SW480 (cell line): Measurements from ENCODE around the gene SMARCB1.
A peak's percentile ranks its signal among the peaks of the same experiment; 100 is the strongest.

Source experiments
- DNase-seq: peaks from one replicate; pipeline ENCODE4 v3.0.0-alpha.2; 2016; ENCODE audit warnings: low spot score

Gene SMARCB1

DNA sequence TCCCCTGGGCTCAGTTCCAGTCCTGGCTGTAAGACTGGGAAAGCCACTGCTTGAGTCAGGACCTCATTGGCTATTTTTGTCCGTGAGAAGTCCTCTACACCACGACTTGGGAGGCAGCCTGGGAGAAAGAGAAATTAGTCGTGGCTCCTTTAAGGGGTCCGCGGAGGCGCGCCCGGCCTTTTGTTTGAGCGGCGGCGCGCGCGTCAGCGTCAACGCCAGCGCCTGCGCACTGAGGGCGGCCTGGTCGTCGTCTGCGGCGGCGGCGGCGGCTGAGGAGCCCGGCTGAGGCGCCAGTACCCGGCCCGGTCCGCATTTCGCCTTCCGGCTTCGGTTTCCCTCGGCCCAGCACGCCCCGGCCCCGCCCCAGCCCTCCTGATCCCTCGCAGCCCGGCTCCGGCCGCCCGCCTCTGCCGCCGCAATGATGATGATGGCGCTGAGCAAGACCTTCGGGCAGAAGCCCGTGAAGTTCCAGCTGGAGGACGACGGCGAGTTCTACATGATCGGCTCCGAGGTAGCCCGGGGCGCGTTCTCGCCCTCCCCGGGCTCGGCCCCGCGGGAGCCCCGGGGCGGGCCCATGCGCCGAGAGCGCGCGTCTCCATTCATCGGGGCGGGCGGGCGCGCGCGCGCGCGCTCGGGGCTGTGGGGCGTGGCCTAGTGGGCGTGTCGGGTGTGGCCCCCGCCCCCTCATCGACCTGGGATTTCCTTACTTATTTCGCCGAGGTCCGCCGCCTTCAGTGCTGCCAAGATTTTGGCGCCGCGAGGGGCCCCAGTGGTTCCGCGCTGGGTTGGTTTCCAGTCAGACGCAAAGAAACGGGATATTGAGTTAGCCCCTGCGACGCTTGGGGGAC lies at the start of gene SMARCB1:
Gene SMARCB1 (plus strand): TSS at position 215 of the 848 bp plus-strand sequence. CDS start 204 bp downstream, at position 419.
- DNase-seq: peak; percentile 82

DNA sequence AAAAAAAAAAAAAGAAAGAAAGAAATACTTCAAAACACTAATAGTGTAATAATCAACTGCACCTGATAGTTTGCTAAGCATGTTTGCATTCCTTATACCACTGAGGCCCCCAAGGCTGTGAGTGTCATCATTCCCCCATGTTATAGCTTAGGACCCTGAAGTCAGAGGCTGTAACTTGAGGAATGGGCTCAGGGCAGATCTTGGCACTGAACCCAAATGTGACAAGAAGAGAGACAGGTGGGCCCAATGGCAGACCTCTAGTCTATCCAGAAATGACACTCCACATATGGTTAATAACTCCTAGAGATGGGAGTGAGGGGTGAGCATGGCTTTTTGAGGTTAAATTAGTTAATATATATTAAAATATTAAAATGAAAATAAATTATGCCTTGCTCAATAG lies 49.1 kb upstream of the SMARCB1 start:
- DNase-seq: no peak

DNA sequence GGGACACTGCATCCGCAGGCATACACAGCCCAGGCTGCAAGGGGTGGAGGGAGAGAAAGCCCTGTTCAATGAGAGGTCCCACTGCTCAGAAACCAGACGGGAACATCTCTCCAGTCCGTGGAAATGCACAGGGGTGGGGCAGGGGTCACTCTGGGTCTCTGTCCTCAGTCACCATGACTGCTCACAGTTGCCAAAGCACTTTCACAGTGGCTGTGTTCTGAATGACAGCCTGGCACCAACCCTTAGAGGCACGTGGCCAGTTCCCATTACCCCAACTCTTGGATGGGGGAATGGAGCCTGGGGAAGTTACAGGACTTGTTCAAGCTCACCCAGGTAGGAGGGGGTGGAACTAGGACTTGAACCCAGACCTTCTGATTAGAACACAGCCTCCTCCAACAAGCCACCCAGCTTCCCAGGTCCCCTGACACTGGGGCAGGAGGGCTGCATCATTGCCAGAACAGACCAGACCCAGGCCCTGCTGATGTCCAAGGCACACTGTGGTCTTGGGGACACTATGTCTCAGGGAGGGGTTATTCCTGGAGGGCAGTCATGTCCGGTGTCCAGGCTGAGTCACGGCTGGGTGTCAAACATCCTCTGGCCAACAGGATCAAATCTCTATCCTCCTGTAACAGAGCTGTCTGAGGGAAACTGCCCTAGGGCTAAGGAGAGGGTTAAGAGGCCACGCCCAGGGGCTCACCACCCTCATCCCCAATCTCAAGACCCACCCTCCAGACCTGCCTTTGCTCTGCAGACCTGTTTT lies 44.1 kb upstream of the SMARCB1 start:
- DNase-seq: no peak

DNA sequence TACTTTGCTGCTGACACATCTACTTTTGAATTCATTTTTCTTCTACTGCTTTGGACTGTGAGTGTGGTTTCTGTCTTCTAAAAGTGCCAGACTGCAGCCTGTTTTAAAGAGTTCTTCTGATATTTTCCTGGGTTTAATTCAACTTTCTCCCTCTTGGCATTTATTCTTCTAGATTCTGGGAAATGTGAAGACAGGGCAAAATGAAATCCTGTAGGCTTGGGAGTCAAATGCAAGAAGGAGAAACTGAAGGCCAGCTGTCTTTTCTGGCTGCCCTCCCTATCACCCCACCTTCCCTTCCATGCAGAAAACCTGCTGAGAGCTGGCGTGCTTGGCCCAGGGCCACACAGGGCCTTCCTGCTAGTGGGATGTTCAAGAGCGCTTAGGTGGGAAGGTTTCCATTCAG lies 43.5 kb upstream of the SMARCB1 start:
- DNase-seq: no peak

DNA sequence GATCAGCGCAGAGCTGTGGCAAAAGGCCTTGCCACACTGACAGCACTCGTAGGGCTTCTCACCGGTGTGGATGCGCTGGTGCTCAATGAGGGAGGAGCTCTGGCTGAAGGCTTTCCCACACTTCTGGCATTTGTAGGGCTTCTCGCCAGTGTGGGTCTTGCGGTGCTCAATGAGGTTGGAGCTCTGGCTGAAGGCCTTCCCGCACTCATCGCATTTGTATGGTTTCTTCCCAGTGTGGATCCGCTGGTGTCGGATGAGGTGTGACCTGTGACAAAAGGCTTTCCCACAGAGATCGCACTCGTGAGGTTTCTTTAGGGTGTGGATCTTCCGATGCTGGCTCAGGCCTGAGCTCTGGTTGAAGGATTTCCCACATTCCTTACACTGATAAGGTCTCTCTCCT lies 42.8 kb upstream of the SMARCB1 start:
- DNase-seq: no peak

DNA sequence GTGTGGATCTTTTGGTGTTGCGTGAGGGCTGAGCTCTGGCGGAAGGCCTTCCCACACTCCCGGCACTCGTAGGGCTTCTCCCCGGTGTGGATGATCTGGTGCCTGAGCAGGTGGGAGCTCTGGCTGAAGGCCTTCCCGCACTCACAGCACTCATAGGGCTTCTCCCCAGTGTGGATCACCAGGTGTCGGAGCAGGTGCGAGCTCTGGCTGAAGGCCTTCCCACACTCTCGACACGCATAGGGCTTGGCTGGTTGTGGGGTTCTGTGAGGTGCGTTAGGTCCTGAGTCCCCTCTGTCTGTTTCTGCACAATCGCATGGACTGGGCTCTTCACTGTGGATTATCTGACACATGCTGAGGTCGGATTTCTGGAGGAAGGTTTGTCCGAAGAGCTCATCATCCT lies 42.3 kb upstream of the SMARCB1 start:
- DNase-seq: no peak

DNA sequence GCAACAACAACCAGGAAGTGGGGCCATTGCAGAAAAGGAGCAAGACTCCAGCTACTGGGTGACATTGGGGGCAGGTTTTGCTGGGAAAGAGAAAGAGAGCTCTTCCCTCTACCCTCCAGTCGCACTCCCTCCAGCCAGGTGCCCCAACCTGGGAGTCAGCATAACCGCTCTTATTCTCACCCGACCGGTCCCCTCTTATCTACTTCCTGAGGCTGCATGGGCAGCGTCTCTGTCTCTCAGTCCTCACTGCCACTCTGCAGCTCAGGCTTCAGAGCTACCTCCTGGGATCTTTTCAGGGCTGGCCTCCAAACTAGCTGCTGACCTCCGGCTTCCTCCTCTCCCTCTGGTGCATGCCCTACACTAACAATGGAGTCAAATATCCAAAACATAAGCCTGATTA lies 41.0 kb upstream of the SMARCB1 start:
- DNase-seq: no peak

DNA sequence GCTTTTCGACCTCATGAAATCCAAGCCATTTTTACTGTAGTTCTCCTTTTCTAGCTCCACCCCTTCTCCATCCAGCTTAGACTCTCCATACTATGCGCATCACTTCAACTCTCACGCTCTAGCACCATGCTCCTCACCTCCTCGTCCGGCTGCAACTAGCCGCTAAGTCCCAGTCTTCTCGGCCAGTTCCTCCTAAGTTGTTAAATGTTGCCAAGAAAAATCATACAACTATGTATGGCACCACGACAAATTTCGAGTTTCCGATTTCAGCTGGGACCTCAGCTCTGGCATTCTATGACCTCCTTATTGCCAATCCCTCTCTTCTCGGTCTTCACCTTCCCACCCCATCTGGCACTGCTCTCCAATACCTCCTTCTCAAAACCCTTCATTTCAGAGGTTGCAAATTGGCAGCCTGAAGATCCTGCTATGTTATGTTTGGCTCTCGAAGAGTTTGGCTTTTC lies 36.9 kb upstream of the SMARCB1 start:
- DNase-seq: no peak

DNA sequence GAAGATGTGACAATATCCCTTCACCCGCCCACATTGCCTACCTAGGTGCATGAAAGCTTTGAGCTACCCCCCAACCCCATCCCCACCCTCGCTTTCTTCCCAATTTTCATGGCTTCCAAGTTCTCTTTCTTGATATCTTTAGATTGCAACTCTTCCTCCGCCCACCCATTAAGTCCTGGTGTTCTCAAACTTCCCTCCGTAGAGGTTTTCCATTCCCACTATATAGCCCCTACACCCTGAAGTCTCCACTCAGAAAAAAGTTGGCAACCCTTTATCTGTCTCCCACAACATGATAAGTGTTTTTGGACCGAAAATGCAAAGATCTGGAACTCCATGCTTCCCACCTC lies 36.4 kb upstream of the SMARCB1 start:
- no peak for DNase-seq

DNA sequence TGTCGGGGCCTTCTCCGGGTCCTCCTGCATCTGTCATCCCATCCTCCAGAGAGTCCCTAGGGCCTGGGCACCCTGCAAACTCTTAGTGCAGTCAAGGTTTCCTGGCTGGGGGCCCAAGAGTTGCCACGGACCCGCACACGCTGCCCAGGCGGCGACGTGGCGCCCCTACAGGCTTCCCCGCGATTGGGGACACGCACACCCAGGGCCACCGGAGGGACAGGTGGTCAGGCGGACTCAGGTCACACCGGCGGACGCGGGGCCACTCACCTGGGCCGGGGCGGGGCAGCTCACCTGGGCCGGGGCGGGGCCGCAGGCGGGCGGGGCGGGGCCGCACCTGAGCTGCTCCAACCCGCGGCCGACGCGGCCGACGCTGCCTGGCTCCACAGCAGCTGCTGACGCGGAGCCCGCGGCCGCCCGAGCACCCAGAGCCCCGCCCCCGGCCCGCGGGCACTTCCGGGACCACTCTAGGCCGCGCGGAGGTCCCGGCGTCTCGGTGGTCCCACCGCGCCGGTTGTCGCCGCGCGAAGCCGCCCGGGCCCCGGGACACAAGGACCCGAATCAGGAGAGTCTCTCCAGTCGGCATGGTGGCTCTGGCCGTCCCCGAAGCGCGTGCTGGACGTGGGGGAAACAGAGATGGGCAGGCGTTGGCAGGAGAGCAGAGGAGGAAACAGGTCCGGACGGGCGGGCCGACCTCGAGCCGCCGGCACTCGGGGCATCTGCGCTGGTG lies 35.9 kb upstream of the SMARCB1 start, which contains the start of gene ZNF70:
Gene ZNF70 (minus strand): TSS at position 399 of the 727 bp plus-strand sequence. CDS start 5,972 bp downstream, outside the sequence.
- DNase-seq: peak; percentile 86

DNA sequence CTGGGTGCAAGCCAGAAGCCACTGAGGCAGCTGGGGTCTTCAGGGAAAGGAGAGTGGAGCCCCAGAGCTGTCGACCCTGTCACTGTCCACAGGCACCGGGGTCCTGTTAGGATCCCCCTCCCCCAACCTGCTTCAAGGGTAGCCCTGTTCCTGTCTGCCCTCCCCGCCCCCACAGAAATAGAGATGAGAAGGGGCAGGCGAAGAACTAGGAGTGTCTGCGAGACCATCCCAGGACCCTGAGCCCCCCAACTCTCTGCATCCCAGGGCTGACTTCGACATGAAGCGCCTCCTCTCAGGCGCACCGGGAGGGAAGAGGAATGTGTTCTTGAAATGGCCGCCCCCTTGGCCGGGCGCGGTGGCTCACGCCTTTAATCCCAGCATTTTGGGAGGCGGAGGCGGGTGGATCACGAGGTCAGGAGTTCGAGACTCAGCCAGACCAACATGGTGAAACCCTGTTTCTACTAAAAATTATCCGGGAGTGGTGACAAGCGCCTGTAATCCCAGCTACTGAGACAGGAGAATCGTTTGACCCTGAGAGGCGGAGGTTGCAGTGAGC lies 35.2 kb upstream of the SMARCB1 start:
- no peak for DNase-seq

DNA sequence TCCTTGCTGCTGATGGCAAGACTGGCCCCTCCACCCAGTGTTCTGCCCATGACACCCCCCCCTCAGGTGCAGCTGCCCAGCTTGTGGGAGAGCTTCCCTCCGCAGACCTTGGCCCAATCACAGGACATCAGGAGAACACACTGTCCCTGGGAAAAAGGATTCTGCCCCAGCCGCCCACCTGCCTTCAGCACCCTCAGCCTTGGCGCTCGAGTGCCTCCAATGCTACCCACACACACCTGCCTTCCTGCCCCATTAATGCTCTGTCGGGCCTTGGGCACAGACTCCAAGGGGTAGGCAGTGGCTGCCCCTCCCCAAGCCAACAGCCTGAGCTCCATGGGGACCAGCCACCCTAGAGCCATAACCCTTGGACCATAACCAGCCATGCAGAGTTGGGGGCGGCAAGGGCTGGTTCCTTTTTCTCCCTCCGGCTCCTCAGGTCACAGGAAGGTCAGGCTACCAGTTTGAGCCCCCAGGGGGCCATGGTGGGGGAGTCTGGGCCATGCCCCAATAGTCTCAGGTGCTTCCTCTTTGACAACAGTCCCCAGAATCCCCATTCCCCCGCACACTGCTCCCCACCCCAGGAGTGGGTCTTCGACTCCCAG lies 34.6 kb upstream of the SMARCB1 start:
- DNase-seq: no peak

DNA sequence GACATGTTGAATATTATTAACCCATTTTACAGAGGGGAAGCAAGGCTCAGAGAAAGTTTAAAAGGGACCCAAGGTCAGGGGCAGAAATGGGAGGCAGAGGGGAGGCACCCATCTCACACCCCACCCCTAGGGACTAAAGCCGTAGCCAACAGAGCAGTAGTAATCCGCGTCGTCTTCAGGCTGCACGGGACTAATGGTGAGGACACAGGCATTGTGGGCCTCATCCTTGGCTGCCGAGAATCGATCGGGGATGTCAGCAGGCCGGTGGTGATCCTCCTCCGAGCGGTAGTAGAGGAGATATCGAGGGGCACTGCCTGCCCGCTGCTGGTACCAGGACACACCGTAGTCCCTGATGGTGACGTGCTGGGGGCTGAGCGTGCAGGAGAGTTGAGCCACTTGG lies 34.0 kb upstream of the SMARCB1 start:
- DNase-seq: no peak

DNA sequence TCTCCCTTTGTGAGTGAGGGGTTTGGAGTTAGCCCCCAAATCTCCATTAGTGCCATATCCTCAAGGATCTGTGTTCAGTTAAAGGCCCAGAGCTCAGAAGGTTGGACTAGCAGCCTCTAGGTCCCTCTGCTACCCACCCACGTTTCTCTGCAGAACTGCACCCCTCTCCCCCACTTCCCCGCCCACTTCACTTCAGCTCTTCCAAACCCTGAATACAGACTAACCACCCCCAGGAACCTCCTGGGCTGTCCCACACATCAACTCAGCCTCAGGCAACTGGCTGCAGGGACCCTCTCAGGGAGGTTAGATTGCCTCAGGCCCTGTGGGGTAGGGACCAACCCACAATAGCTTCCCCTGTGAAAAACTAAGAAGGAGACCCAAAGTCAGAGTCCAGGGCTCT lies 33.4 kb upstream of the SMARCB1 start:
- no peak for DNase-seq

DNA sequence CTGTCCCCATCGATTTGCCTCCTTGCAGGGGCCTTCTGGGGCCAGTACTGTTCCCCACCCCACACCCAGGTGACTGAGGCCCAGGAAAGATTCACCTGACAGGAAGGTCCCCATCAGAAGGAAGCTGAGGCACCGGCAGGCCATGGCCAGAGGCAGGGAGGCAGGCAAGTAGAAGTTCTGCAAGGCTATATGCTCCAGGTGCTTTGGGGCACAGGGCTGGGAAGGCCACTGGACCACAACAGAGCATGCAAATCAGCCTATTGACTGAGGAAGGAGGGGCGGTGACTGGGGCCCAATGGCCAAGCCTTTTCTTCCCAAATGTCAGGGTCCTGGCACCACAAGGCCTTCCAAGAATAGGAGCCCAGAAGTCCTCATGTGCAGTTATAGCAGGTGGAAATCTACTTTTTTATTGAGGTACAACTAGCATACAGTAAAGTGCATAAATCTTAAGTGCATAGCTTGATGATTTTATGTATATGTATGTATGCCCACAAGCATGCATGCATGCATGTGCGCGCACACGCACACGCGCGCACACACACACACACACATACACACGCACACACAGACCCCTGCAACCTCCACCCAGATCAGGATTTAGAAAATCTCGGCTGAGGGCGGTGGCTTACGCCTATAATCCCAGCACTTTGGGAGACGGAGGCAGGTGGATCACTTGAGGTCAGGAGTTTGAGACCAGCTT lies 32.4 kb upstream of the SMARCB1 start, which contains the start of gene VPREB3:
Gene VPREB3 (minus strand): TSS at position 206 of the 700 bp plus-strand sequence. CDS start 62 bp downstream, at position 144.
- DNase-seq: no peak

DNA sequence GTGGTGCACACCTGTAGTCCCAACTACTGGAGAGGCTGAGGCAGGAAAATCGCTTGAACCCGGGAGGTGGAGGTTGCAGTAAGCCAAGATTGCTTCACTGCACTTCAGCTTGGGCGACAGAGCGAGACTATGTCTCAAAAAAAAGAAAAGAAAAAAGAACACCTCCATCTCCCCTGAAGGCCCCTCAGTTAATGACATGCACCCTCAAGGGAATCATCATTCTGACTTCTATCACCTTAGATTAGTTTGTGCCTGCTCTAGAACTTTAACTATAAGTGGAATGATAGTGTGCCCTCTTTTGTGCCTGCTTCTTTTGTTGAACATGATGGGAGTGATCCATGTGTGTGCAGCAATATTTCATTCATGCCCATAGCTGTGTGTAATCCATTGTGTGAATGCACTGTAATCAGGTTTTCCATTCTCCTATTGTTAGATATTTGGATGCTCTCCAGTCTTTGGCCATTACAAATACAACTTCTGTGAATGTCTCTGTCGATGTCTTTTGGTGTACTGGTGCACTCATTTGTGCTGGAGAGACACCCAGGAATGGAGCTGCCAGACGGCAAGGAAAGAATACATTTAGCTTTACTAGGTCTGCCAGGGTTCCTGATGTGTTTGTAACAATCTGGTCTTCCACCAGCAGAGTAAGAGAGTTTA lies 31.7 kb upstream of the SMARCB1 start:
- no peak for DNase-seq

DNA sequence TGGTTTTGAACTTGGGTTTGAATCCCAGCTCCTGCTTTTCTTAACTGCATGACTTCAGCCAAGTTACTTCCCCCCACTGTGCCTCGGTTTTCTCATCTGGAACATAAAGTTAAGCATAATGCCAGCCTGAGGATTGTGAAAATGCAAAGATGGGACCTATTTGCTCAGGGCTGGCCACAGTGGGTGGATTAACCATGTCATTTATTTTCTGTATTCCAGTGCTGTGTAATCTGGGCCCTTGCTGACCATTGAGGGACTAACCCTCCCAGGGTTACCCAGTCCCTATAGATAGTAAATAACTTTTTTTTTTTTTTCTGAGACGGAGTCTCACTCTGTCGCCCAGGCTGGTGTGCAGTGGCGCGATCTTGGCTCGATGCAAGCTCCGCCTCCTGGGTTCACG lies 31.1 kb upstream of the SMARCB1 start:
- DNase-seq: no peak

DNA sequence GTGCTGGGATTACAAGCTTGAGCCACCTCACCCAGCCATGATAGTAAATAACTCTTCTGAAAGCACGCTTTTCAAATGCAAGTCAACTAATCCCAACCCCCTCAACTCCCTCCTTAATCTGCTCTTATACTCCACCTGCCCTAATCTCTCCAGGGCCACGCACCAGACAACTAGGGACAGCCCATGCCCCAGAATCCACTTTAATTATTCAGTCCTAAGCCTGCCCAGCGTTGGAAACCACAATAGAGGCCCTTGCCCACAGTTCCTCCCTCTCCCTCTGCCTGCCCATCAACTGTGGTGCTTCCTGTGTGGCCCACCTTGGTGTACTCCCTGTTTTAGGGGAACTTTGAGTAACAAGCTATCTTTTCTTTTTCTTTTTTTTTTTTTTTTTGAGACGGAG lies 29.9 kb upstream of the SMARCB1 start:
- DNase-seq: no peak

DNA sequence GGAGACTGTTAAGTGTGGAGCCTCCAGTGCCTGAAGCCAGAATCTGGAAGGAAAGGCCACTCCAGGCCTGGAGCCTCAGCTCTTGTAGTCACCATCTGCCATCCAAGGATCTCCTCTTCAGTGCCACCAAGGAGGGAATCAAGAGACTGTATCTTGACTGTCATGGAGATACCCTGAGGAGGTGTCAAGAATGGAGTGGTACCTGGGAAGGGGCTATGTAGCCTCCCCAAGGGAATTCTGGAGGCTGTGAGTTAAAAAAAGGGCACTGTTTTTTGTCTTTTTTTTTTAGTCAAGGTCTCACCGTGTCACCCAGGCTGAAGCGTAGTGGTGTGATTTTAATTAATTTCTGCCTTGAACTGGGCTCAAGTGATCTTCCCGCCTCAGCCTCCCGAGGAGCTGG lies 27.2 kb upstream of the SMARCB1 start:
- no peak for DNase-seq

DNA sequence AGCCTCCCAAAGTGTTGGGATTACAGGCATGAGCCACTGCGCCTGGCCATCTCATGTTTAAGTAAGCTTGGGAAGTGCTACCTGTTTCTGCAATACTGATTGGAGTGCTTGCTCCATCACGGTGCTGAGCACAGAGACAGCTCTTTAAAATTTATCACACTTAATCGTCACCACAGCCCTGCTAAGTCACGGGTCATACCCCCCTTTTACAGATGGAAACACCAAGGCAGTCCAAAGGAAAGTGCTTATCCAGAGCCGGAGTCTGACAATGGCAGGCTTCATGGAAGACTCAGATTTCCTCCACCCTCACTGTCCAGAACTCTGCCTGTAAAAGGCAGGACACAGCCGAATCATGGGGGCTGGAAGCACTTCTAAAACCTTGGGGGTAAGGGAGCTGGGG lies 26.7 kb upstream of the SMARCB1 start:
- DNase-seq: no peak
